Jurkat, Clone E6-1 (cell line): ENCODE data around the gene UBE3C.
"Not testable (repeated sequence)": the region's sequence is repeated elsewhere in the genome, so short reads cannot be mapped to it uniquely, and the experiment has no call there.

ENCODE experiments used
- DNase-seq: peaks from one replicate; pipeline ENCODE4 v3.0.0-alpha.2; 2011; ENCODE audit warnings: low read depth, low spot score
- H3K4me3 ChIP-seq: 2 replicates; pipeline ENCODE4 v1.5.1; 2011; ENCODE audit warnings: mild to moderate bottlenecking, low read length, control low read depth, moderate library complexity

The UBE3C gene

GRCh38 chr7:157220916-157221569 is 82.3 kb downstream of the UBE3C start:
- no peak for DNase-seq
- no peak overlapping the region for H3K4me3 ChIP-seq

- DNase-seq = no peak
- no peak overlapping the region for H3K4me3 ChIP-seq
Observed at GRCh38 chr7:157222687-157223086, 84.0 kb downstream of the UBE3C start.

- no peak overlapping the region for H3K4me3 ChIP-seq
- peak; percentile 33 for DNase-seq
Observed at GRCh38 chr7:157224627-157225026, 85.9 kb downstream of the UBE3C start.

- H3K4me3 ChIP-seq = no peak overlapping the region
- peak; percentile 37 for DNase-seq
Observed at GRCh38 chr7:157228864-157229422, 90.2 kb downstream of the UBE3C start.

GRCh38 chr7:157233677-157234076 is 95.0 kb downstream of the UBE3C start:
- H3K4me3 ChIP-seq = no peak overlapping the region
- no peak for DNase-seq

GRCh38 chr7:157234271-157234670 is 95.5 kb downstream of the UBE3C start:
- DNase-seq = no peak
- no peak overlapping the region for H3K4me3 ChIP-seq

- no peak for DNase-seq
- no peak overlapping the region for H3K4me3 ChIP-seq
Observed at GRCh38 chr7:157235357-157236333, 96.9 kb downstream of the UBE3C start.

- H3K4me3 ChIP-seq = no peak overlapping the region
- no peak for DNase-seq
Observed at GRCh38 chr7:157238087-157238486, 99.4 kb downstream of the UBE3C start.

GRCh38 chr7:157239571-157240270 is 101.0 kb downstream of the UBE3C start:
- no peak for DNase-seq

GRCh38 chr7:157241631-157242030 is 102.9 kb downstream of the UBE3C start:
- DNase-seq = no peak
- no peak overlapping the region for H3K4me3 ChIP-seq

More at GRCh38 chr7:157239571-157240270, 101.0 kb downstream of the UBE3C start:
- H3K4me3 ChIP-seq = no peak overlapping the region

- no peak overlapping the region for H3K4me3 ChIP-seq
- no peak for DNase-seq
Observed at GRCh38 chr7:157244516-157245294, 106.0 kb downstream of the UBE3C start.

- DNase-seq = no peak
- H3K4me3 ChIP-seq = no peak overlapping the region
Observed at GRCh38 chr7:157246052-157246451, 107.3 kb downstream of the UBE3C start.

GRCh38 chr7:157248659-157249058 is 109.9 kb downstream of the UBE3C start:
- H3K4me3 ChIP-seq = no peak overlapping the region
- no peak for DNase-seq

GRCh38 chr7:157250605-157251228 is 112.0 kb downstream of the UBE3C start:
- no peak overlapping the region for H3K4me3 ChIP-seq
- peak; percentile 50 for DNase-seq

GRCh38 chr7:157251817-157252216 is 113.1 kb downstream of the UBE3C start:
- not testable (repeated sequence) for DNase-seq, H3K4me3 ChIP-seq

- no peak overlapping the region for H3K4me3 ChIP-seq
Observed at GRCh38 chr7:157253850-157254249, 115.1 kb downstream of the UBE3C start.

GRCh38 chr7:157254781-157255180 is 116.1 kb downstream of the UBE3C start:
- DNase-seq, H3K4me3 ChIP-seq: not testable (repeated sequence)

More at GRCh38 chr7:157253850-157254249, 115.1 kb downstream of the UBE3C start:
- DNase-seq = no peak

GRCh38 chr7:157255201-157255606 is 116.5 kb downstream of the UBE3C start:
- DNase-seq = no peak
- H3K4me3 ChIP-seq = no peak overlapping the region
